Activated naive CD4-positive, alpha-beta T cell treated with anti-CD3 and anti-CD28 coated beads, Interleukin-2, amount 10 ng/mL, durations not matched to agents 7 days and 5 days (primary cell): Measurements from ENCODE around the gene CCDC71.

ENCODE experiments used
- CTCF ChIA-PET: fragments of 350-600 bp; sonication (Branson Sonifier 250); formaldehyde crosslinking; loops from one replicate; lab custom pipeline; 2021; ENCODE audit warnings: antibody characterized with exemption; lab: Charles Lee
- DNase-seq: peaks from one replicate; pipeline ENCODE4 v3.0.0-alpha.2; 2020
- H3K27ac Mint-ChIP-seq: one replicate; pipeline ENCODE4 v1.8.0; 2021; ENCODE audit warnings: mild to moderate bottlenecking, moderate library complexity, mixed read lengths
- H3K27me3 Mint-ChIP-seq: one replicate; pipeline ENCODE4 v1.8.0; 2021; ENCODE audit warnings: mild to moderate bottlenecking, mixed read lengths
- H3K36me3 Mint-ChIP-seq: one replicate; pipeline ENCODE4 v1.8.0; 2021; ENCODE audit warnings: mixed read lengths
- H3K4me1 Mint-ChIP-seq: one replicate; pipeline ENCODE4 v1.8.0; 2021; ENCODE audit warnings: mixed read lengths
- H3K4me3 Mint-ChIP-seq: one replicate; pipeline ENCODE4 v1.8.0; 2021; ENCODE audit warnings: mild to moderate bottlenecking, moderate library complexity, mixed read lengths
- H3K9me3 Mint-ChIP-seq: one replicate; pipeline ENCODE4 v1.8.0; 2021; ENCODE audit warnings: mixed read lengths

The CCDC71 gene

DNA sequence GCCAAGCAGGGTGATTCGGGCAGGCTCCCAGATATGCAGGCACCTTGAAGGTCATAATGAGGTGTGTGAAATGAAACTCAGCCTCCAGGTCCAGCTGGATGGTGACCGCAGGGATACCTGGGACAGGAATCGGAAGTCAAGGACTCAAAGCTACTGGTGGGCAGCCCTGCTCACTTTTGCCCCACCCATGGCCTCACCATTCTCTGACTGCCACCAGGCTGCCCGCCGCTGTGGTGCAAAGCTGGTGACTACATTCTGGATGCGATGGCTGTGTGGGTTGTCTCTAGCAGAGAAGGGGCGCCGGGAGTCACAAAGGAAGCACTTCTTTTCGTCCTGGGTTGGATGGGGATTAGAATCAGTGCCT lies 34.1 kb downstream of the CCDC71 start:
- Mint-ChIP-seq H3K36me3 (no peaks in the 10 kb centered on the region), H3K27ac (no peak overlapping the region), H3K27me3 (peaks cover 52% of the 10 kb centered on the region), H3K4me1 (peaks cover 4% of the 10 kb centered on the region), H3K9me3 (no peaks in the 10 kb centered on the region), H3K4me3 (no peak overlapping the region)
- no peak for DNase-seq
- CTCF ChIA-PET = no interaction called here

GRCh38 chr3:49131576-49131975 lies 34.6 kb downstream of the CCDC71 start:
- H3K4me1 Mint-ChIP-seq = peaks cover 4% of the 10 kb centered on the region

GRCh38 chr3:49131040-49131439 lies 35.1 kb downstream of the CCDC71 start:
- CTCF ChIA-PET = interaction anchor here (1.2 kb wide), 1 partner anchor 27 kb away, joined by 4 read pairs; no protein-coding TSS in a partner anchor
- H3K27me3 Mint-ChIP-seq = peaks cover 51% of the 10 kb centered on the region
- no peak overlapping the region for H3K27ac Mint-ChIP-seq

More at GRCh38 chr3:49131576-49131975, 34.6 kb downstream of the CCDC71 start:
- no peaks in the 10 kb centered on the region for H3K36me3 Mint-ChIP-seq
- H3K27ac Mint-ChIP-seq = no peak overlapping the region
- no peak overlapping the region for H3K4me3 Mint-ChIP-seq
- CTCF ChIA-PET = no interaction called here
- no peak for DNase-seq
- no peaks in the 10 kb centered on the region for H3K9me3 Mint-ChIP-seq
- H3K27me3 Mint-ChIP-seq = peaks cover 52% of the 10 kb centered on the region

DNA sequence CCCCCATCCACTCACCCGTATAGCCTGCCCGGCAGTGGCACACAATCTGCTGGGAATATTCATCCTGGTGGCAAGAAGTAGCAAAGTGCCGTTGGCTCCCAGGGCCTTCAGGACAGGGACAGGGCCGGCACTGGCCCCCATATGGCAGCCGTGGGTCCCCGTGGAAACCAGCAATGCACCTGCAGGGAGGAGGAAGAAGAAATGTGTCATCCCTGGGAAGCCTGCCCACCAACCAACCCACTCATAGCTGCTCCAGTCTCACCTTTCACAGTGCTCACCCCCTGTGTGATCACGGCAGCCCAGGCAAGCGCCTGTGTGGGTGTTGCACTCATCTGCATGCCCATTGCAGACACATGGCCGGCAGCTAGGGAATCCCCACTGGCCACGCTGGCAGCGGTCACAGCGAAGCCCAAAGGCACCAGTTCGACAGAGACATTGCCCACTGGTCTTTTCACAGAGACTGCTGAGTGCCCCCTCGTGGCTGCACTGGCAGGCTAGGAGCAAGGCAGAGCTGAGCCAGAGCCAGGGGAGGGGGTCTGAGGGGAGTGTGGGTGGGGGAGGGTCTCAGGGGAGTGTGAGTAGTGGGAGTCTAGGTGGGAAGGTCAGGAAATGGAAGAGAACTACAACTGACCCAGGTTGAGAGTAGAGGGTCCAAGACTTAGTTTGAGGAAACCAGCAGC lies 41.0 kb downstream of the CCDC71 start:
- Mint-ChIP-seq H3K4me1 (peaks cover 11% of the 10 kb centered on the region), H3K4me3 (no peak overlapping the region), H3K27ac (no peak overlapping the region), H3K9me3 (no peaks in the 10 kb centered on the region), H3K36me3 (no peaks in the 10 kb centered on the region), H3K27me3 (no peaks in the 10 kb centered on the region)
- CTCF ChIA-PET = no interaction called here
- no peak for DNase-seq

More at GRCh38 chr3:49131040-49131439, 35.1 kb downstream of the CCDC71 start:
- peaks cover 4% of the 10 kb centered on the region for H3K4me1 Mint-ChIP-seq
- DNase-seq = no peak
- no peaks in the 10 kb centered on the region for H3K36me3 Mint-ChIP-seq
- no peaks in the 10 kb centered on the region for H3K9me3 Mint-ChIP-seq
- no peak overlapping the region for H3K4me3 Mint-ChIP-seq

DNA sequence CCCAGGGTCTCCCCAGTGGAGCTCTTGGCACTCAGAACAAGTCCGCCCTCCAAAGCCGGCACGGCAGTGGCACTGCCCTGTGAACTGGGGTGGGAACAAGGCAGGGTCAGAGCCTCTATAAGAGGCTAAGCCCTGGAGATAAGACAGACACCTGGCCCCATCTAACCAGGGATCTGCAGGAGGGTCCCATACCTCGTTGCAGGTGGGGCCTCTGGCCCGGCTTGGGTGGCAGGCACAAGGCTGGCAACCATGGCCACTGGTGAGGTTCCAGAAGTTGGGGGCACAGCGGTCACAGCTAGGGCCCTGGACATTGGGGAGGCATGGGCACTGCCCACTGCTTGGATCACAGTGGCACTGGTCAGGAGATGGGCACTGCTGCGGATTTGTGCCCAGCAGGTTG lies 41.9 kb downstream of the CCDC71 start:
- CTCF ChIA-PET = no interaction called here
- Mint-ChIP-seq H3K4me1 (peaks cover 18% of the 10 kb centered on the region), H3K36me3 (peaks cover under 1% of the 10 kb centered on the region), H3K9me3 (no peaks in the 10 kb centered on the region), H3K4me3 (no peak overlapping the region), H3K27me3 (no peaks in the 10 kb centered on the region), H3K27ac (no peak overlapping the region)
- DNase-seq = no peak

GRCh38 chr3:49123687-49124086 lies 42.4 kb downstream of the CCDC71 start:
- H3K9me3 Mint-ChIP-seq = no peaks in the 10 kb centered on the region
- H3K4me1 Mint-ChIP-seq = peaks cover 23% of the 10 kb centered on the region
- H3K27me3 Mint-ChIP-seq = no peaks in the 10 kb centered on the region
- CTCF ChIA-PET = interaction anchor here (1.5 kb wide), 1 partner anchor 29 kb away, joined by 4 read pairs; the partner anchor contains the start of gene QRICH1
- H3K36me3 Mint-ChIP-seq = peaks cover 5% of the 10 kb centered on the region
- H3K27ac Mint-ChIP-seq = no peak overlapping the region
- DNase-seq = no peak
- H3K4me3 Mint-ChIP-seq = no peak overlapping the region

DNA sequence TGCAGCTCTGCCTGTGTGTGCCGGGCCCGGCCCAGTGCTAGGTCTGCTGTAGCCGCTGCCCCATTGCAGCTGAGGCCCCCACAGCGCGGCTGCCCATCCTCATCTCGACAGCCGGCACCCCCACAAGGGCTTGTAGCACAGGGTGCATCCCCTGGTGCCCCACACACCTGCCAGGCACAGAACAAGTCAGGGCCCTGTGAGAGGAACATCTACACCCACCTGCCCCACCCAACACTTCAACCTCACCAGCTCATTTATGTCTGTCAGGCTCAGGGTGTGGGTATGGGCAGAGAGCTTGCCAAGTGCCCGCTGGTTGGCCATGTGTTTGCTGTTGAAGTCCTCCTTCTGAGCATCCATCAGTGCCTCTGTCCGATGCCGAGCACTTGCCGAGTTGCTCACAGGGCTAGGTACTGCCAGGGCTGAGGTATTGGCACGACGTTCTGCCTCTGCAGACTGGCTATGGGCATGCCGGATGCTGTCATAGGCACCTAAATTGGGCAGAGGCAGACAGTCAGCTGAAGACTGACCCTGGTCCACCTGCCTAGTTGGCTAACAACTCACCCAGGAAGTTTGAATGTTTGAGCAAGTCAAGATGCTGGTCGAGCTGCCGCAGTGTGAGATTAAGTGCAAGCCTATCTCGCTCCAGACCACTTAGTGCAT lies 43.1 kb downstream of the CCDC71 start:
- no peaks in the 10 kb centered on the region for H3K27me3 Mint-ChIP-seq
- H3K4me1 Mint-ChIP-seq = peaks cover 24% of the 10 kb centered on the region
- no peak overlapping the region for H3K27ac Mint-ChIP-seq
- CTCF ChIA-PET = interaction anchor here (1.5 kb wide), 1 partner anchor 29 kb away, joined by 4 read pairs; the partner anchor contains the start of gene QRICH1
- no peak for DNase-seq
- no peak overlapping the region for H3K4me3 Mint-ChIP-seq
- H3K9me3 Mint-ChIP-seq = no peaks in the 10 kb centered on the region
- peaks cover 7% of the 10 kb centered on the region for H3K36me3 Mint-ChIP-seq

DNA sequence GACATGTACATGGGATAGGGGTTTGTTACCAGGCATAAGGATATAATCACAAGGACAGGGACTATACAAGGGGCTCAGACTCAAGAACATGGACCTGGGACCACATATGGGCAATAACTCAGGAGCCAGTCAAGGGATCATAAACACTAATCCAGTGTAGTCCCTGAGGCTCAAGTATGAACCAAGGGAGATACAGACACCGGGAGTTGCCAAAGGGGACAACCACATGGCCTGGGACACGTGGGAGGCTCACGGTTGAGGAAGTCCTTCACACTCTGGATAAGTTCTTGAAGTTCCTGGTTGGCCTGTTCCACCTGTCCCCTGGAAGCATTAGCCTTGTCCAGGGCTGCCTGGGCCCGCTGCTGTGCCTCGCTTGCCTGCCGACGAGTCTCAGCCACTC lies 43.7 kb downstream of the CCDC71 start:
- no peaks in the 10 kb centered on the region for H3K27me3 Mint-ChIP-seq
- H3K4me1 Mint-ChIP-seq = peaks cover 24% of the 10 kb centered on the region
- no peak for DNase-seq
- H3K36me3 Mint-ChIP-seq = peaks cover 10% of the 10 kb centered on the region
- CTCF ChIA-PET = interaction anchor here (1.5 kb wide), 1 partner anchor 28 kb away, joined by 4 read pairs; the partner anchor contains the start of gene QRICH1
- H3K9me3 Mint-ChIP-seq = no peaks in the 10 kb centered on the region
- no peak overlapping the region for H3K4me3 Mint-ChIP-seq
- H3K27ac Mint-ChIP-seq = peak overlapping the region; percentile 92

DNA sequence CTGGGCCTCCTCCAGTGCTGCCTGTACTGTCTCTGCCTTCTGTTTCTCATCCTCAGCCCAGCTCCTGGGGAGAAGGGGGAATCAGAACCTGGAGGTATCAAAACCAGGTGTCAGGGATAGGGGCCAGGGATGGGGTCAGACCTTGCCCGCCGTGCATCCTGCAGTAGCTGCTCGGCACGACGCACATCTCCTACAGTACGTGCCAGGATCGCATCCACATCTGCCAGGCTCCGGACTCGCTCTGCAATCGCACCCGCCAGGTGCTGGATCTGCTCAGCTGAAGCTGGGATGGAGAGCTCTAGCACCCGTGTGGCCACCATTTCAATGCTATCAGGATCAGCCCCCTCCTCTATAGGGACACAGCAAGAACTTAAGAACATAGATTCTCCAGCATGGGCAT lies 44.1 kb downstream of the CCDC71 start:
- Mint-ChIP-seq H3K9me3 (no peaks in the 10 kb centered on the region), H3K4me1 (peaks cover 24% of the 10 kb centered on the region), H3K4me3 (peak overlapping the region; percentile 87), H3K27ac (peak overlapping the region; percentile 92), H3K36me3 (peaks cover 13% of the 10 kb centered on the region), H3K27me3 (no peaks in the 10 kb centered on the region)
- DNase-seq = no peak
- CTCF ChIA-PET = no interaction called here

DNA sequence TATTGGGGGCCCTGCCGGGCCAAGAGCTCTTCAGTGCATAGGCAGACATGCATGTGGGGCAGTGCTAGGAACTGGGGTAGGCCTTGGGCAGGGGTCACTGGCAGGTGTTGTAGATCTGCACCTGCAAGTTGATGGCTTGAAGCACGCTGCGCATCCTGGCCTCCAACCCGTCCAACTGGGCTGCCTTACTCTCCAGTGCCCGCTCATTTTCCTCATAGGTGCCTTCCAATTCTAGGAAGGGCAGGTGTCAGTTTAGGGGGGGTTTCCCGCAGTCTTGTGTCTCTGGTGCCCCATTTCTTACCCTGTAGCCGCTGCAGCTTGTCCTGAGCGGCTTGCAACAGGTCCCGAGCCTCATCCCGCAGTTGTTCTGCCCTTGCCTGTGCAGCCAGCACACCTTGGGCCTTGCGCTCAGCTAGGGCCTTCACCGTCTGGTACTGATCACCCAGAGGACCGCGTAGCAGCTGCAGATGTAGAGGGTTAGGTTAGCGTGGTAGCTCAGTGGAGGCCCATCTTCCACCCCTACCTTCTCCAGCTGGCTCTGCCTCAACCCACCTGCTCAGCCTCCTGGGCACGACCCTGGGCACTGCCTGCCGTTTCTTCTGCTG lies 44.9 kb downstream of the CCDC71 start:
- Mint-ChIP-seq H3K9me3 (no peaks in the 10 kb centered on the region), H3K27ac (peak overlapping the region; percentile 92), H3K27me3 (no peaks in the 10 kb centered on the region), H3K4me3 (peak overlapping the region; percentile 87), H3K4me1 (peaks cover 24% of the 10 kb centered on the region), H3K36me3 (peaks cover 18% of the 10 kb centered on the region)
- CTCF ChIA-PET = interaction anchor here (0.6 to 1.4 kb wide), 3 partner anchors 27 to 352 kb away, joined by 3 to 4 read pairs (median 3); partner anchors contain the start of genes NDUFAF3 and QRICH1
- peak; percentile 28 for DNase-seq

GRCh38 chr3:49120438-49121131 lies 45.5 kb downstream of the CCDC71 start, which contains the start of gene USP19:
USP19 (minus strand) TSS chr3:49120823; CDS start chr3:49119145, 1,678 bp downstream.
- CTCF ChIA-PET = interaction anchor here (0.6 to 1.4 kb wide), 4 partner anchors 26 to 351 kb away, joined by 3 to 4 read pairs (median 4); partner anchors contain the start of genes NDUFAF3 and QRICH1
- peak within 1 kb of the TSS; percentile 87 for H3K4me3 Mint-ChIP-seq
- H3K4me1 Mint-ChIP-seq = peaks cover 24% of the 10 kb centered on the region
- H3K36me3 Mint-ChIP-seq = peaks cover 25% of the 10 kb centered on the region
- peak; percentile 96 for DNase-seq
- peak within 1 kb of the TSS; percentile 92 for H3K27ac Mint-ChIP-seq
- no peaks in the 10 kb centered on the region for H3K27me3 Mint-ChIP-seq
- no peaks in the 10 kb centered on the region for H3K9me3 Mint-ChIP-seq

DNA sequence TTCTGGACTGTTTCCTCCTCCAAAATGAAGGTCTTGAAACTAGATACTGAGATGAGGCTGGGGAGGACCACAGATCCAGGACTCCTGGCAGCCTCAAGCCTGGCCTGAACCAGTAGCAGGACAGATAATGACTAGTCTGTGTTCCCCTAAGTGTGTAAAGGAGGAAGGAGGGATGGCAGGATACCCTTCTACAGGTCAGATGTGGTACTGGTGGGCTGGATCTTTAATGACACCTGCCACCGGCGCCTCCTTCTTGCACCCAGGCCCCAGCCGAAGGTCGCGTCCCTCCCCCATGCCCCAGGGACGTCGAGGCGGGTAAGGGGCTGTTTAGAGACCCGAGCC lies 46.1 kb downstream of the CCDC71 start:
- Mint-ChIP-seq H3K36me3 (peaks cover 30% of the 10 kb centered on the region), H3K4me3 (peak overlapping the region; percentile 87), H3K9me3 (no peaks in the 10 kb centered on the region), H3K4me1 (peaks cover 24% of the 10 kb centered on the region), H3K27me3 (no peaks in the 10 kb centered on the region), H3K27ac (peak overlapping the region; percentile 92)
- CTCF ChIA-PET = interaction anchor here (1.1 to 1.4 kb wide), 2 partner anchors 98 to 132 kb away, joined by 3 to 4 read pairs; partner anchors contain the start of gene NDUFAF3
- DNase-seq = peak; percentile 42

GRCh38 chr3:49119439-49119838 lies 46.7 kb downstream of the CCDC71 start:
- H3K9me3 Mint-ChIP-seq = no peaks in the 10 kb centered on the region
- no peak for DNase-seq
- peaks cover 24% of the 10 kb centered on the region for H3K4me1 Mint-ChIP-seq
- peak overlapping the region; percentile 87 for H3K4me3 Mint-ChIP-seq
- H3K36me3 Mint-ChIP-seq = peaks cover 33% of the 10 kb centered on the region
- CTCF ChIA-PET = no interaction called here
- no peaks in the 10 kb centered on the region for H3K27me3 Mint-ChIP-seq
- H3K27ac Mint-ChIP-seq = peak overlapping the region; percentile 92

- DNase-seq = no peak
- Mint-ChIP-seq H3K27ac (peak overlapping the region; percentile 92), H3K36me3 (peaks cover 34% of the 10 kb centered on the region), H3K9me3 (no peaks in the 10 kb centered on the region), H3K4me3 (peak overlapping the region; percentile 87), H3K27me3 (no peaks in the 10 kb centered on the region), H3K4me1 (peaks cover 24% of the 10 kb centered on the region)
- CTCF ChIA-PET = no interaction called here
Observed at GRCh38 chr3:49119036-49119435, 47.1 kb downstream of the CCDC71 start.
